ENCODE data around the gene KCNG2. TPM values are rescaled to one million over a fixed set of nuclear protein-coding genes. Genes with fewer than 3 reads are reported as not detected.
"Not testable (repeated sequence)": the region's sequence is repeated elsewhere in the genome, so short reads cannot be mapped to it uniquely, and the experiment has no call there.

Gene KCNG2
- total RNA-seq, 1 donor, result not detected

DNA sequence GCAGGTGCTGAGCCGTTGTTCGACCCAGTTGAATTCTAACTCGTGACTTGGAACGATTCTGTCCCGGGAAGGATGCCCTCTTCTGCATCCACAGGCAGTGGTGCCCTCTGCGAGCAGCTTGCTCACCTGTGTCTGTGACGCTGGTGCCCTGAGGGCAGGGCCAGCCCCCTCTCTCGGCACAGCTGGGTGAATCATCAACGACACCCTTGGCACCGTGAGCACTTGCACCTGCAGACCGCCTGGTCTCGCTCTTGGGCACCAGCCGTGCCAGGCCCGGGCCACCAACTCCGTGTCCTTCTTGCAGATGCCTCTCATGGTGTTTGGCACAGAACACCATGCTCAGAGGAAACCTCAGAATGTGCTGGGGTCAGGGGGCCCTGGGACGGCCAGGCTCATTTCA lies 78.8 kb downstream of the KCNG2 start:
- no peak overlapping the region for H3K4me3 ChIP-seq (ENCODE audit: low read depth, low read length)
- TF ChIP-seq, protein P1, sequence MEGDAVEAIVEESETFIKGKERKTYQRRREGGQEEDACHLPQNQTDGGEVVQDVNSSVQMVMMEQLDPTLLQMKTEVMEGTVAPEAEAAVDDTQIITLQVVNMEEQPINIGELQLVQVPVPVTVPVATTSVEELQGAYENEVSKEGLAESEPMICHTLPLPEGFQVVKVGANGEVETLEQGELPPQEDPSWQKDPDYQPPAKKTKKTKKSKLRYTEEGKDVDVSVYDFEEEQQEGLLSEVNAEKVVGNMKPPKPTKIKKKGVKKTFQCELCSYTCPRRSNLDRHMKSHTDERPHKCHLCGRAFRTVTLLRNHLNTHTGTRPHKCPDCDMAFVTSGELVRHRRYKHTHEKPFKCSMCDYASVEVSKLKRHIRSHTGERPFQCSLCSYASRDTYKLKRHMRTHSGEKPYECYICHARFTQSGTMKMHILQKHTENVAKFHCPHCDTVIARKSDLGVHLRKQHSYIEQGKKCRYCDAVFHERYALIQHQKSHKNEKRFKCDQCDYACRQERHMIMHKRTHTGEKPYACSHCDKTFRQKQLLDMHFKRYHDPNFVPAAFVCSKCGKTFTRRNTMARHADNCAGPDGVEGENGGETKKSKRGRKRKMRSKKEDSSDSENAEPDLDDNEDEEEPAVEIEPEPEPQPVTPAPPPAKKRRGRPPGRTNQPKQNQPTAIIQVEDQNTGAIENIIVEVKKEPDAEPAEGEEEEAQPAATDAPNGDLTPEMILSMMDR (IDR thresholded peaks at IDR 0.05; ENCODE audit: insufficient read depth, low read length), result no peak
- no peak for DNase-seq (ENCODE audit: low read depth)

DNA sequence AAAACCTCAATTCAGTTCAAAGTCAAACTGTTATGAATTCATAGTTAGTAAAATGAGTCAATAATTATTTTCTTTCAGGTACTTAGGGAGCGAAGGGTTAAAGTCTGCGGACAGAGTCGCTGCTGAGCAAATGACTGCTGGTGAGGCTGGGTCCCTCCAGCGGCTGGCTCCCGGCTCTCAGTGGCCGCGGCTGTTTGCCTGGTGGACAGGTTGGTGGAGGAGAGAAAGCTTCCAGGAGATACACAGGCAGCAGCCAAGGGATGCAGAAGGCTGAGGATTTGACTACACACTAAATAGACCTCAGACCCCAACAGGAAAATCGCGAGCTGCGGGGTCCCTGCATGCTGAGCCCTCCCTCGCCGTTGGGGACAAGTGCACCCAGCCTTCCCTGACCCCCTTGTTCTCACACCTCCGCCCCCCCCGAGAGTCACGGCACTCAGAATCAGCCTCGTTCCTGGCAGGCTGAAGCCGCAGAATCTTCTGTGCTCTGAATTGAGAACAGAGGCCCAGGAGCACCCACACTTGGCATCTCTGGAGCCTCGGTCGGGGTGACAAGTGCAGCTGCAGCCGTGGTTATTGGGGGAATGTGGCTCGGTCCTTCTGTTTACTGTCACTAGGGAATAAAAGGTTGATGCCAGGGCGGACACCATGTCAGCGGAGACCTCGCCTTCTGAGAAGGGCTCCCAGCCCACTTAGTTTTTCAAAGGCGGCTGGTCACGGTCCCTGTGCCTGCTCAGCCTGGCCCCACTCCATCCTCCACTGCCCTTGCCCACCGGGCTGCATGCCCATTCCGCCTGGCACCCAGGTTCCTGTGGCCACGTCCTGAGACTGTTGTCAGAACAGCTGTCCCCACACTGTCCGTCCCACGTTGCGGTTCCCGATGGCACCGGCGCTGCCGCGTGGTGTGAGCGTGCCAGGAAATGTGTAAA lies 79.7 kb downstream of the KCNG2 start:
- no peak overlapping the region for H3K4me3 ChIP-seq (ENCODE audit: low read depth, low read length)
- TF ChIP-seq, protein P1 (IDR thresholded peaks at IDR 0.05; ENCODE audit: insufficient read depth, low read length), result no peak
- DNase-seq (ENCODE audit: low read depth), result no peak

DNA sequence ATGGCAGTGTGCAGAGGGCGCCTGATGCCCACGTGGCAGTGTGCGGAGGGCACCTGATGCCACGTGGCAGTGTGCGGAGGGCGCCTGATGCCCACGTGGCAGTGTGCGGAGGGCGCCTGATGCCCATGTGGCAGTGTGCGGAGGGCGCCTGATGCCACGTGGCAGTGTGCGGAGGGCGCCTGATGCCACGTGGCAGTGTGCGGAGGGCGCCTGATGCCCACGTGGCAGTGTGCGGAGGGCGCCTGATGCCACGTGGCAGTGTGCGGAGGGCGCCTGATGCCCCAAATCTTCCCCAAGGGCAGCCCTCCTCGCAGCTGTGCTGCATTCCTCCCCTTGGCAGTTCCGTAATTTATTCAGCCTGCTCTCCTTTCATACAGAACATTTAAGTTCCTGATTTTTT lies 80.5 kb downstream of the KCNG2 start:
- DNase-seq (ENCODE audit: low read depth); H3K4me3 ChIP-seq (ENCODE audit: low read depth, low read length): not testable (repeated sequence)

DNA sequence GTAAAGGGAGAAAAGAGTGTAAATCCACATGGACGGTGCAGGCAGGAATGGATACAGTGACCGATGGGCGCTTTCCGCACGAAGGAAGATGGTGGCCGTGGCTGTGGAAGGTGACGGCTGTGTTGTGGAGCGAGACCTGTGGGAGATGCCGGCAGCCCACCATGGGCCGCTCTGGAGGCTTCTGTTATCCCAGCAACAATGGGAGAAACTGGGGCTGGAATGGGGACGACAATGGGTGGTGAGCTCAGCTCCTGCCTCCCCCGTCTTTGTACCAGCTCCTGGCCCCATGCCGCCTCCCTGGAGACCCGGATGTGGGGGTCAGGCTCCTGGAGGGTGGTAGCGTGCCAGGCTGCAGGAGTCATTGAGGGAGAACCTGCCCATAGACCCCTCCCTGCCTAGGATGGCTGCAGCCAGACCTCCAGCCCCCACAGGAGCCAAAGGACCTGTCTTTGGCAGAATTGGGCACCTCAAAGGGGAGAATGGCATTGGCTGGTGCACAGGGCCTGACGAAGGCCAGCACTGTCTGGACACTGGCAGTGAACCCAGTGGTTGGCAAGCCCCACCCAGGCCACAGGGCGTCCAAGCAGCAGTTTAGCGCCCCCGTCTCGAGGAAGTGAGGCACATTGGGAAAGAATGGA lies 81.1 kb downstream of the KCNG2 start:
- DNase-seq (ENCODE audit: low read depth), result no peak
- TF ChIP-seq, protein P1 (IDR thresholded peaks at IDR 0.05; ENCODE audit: insufficient read depth, low read length), result no peak
- no peak overlapping the region for H3K4me3 ChIP-seq (ENCODE audit: low read depth, low read length)

DNA sequence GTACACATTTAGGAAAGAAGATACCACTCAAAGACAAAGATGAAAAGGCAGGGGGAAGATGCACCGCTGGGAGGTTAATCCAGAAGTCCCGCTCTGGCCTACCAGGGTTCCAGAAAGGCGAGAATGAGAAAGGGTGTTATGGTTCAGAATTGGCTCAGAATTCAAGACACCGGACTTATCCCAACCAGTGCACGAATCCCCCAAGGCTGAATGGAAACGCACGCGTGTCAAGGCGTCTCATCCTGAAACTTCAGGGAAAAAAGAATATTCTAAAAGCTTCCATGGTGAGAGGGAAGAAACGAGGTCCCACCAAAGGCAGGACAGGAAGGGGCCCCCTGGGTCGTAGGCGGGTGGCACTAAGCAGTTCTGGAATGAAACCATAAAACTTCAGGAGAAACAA lies 81.8 kb downstream of the KCNG2 start:
- no peak overlapping the region for H3K4me3 ChIP-seq (ENCODE audit: low read depth, low read length)
- TF ChIP-seq, protein P1 (IDR thresholded peaks at IDR 0.05; ENCODE audit: insufficient read depth, low read length), result no peak
- no peak for DNase-seq (ENCODE audit: low read depth)

DNA sequence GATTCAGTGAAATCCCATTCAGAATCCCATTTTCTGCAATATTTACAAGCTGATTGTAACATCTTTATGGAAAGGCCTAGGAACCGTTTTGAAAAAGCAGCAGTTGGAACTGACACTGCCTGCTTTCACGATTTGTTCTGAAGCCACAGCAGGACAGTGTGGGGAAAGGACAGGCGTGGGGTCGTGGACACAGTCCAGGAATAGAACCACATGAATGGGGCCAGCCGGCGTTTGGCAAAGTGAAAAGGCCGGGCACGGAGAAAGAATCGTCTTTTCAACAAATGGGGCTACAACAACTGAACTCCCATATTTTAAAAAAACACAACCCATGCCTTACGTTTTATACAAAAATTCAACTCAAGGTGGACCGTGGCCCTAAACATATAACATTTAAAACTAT lies 84.0 kb downstream of the KCNG2 start:
- TF ChIP-seq, protein P1 (IDR thresholded peaks at IDR 0.05; ENCODE audit: insufficient read depth, low read length), result no peak
- no peak for DNase-seq (ENCODE audit: low read depth)
- H3K4me3 ChIP-seq (ENCODE audit: low read depth, low read length), result no peak overlapping the region

DNA sequence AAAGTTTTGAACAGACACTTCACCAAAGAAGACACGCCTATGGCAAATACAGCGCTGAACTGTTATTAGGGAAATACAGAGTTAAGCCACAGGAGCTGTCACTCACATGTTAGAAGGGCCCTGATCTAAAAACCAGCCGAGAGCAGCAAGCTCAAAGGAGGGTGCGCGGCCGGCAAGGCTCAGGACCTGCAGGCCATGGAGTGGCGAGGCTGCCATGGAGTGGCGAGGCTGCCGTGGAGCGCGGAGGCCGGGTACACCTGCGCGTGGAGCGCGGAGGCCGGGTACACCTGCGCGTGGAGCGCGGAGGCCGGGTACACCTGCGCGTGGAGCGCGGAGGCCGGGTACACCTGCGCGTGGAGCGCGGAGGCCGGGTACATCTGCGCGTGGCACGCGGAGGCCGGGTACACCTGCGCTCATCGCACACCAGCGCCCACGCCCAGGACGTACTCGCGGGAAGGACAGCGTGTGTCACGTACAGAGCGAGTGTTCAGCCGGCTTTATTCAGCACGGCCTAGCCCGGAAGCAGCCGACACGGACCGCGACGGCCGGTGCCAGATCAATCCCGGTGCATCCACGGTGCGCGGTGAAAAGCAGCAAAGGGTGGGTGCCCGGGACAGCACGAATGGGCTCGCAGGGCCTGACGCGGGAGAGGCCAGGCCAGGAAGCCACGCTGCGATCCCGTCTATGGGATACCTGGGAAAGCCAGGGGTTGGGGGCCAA lies 84.9 kb downstream of the KCNG2 start:
- TF ChIP-seq, protein P1 (IDR thresholded peaks at IDR 0.05; ENCODE audit: insufficient read depth, low read length), result no peak
- no peak for DNase-seq (ENCODE audit: low read depth)
- no peak overlapping the region for H3K4me3 ChIP-seq (ENCODE audit: low read depth, low read length)
